IPS-15b (cell line): ENCODE measurements around the gene FYCO1.

Source experiments
- H3K27me3 ChIP-seq: one replicate; pipeline ENCODE4 v1.6.1; 2013; ENCODE audit warnings: low read length; ENCODE audit not compliant: control insufficient read depth, insufficient read depth
- H3K36me3 ChIP-seq: one replicate; pipeline ENCODE4 v1.6.1; 2013; ENCODE audit warnings: low read length; ENCODE audit not compliant: control insufficient read depth, insufficient read depth
- H3K4me1 ChIP-seq: one replicate; pipeline ENCODE4 v1.6.1; 2013; ENCODE audit warnings: mild to moderate bottlenecking, low read length; ENCODE audit not compliant: control insufficient read depth, insufficient read depth
- H3K4me3 ChIP-seq: one replicate; pipeline ENCODE4 v1.5.1; 2013; ENCODE audit warnings: low read depth, low read length
- H3K9ac ChIP-seq: one replicate; pipeline ENCODE4 v1.6.1; 2013; ENCODE audit warnings: low read depth, mild to moderate bottlenecking, low read length
- H3K9me3 ChIP-seq: one replicate; pipeline ENCODE4 v1.6.1; 2013; ENCODE audit warnings: mild to moderate bottlenecking, low read length; ENCODE audit not compliant: control insufficient read depth, insufficient read depth

FYCO1 gene

GRCh38 chr3:45966950-45967640, 28.5 kb downstream of the FYCO1 start:
- Histone ChIP-seq H3K27me3 (no peaks in the 10 kb centered on the region), H3K36me3 (peaks cover 56% of the 10 kb centered on the region), H3K9me3 (no peaks in the 10 kb centered on the region), H3K4me1 (no peaks in the 10 kb centered on the region), H3K9ac (no peak overlapping the region), H3K4me3 (no peak overlapping the region)

GRCh38 chr3:45966371-45966791, 29.2 kb downstream of the FYCO1 start:
- no peaks in the 10 kb centered on the region for H3K4me1 ChIP-seq
- H3K9ac ChIP-seq = no peak overlapping the region
- no peaks in the 10 kb centered on the region for H3K27me3 ChIP-seq
- no peak overlapping the region for H3K4me3 ChIP-seq
- H3K36me3 ChIP-seq = peaks cover 60% of the 10 kb centered on the region
- no peaks in the 10 kb centered on the region for H3K9me3 ChIP-seq

- Histone ChIP-seq H3K36me3 (peaks cover 62% of the 10 kb centered on the region), H3K4me1 (no peaks in the 10 kb centered on the region), H3K9ac (no peak overlapping the region), H3K4me3 (no peak overlapping the region), H3K27me3 (no peaks in the 10 kb centered on the region), H3K9me3 (no peaks in the 10 kb centered on the region)
Observed at GRCh38 chr3:45965653-45966052, 30.0 kb downstream of the FYCO1 start.

GRCh38 chr3:45965253-45965652, 30.4 kb downstream of the FYCO1 start:
- H3K4me1 ChIP-seq = no peaks in the 10 kb centered on the region
- H3K27me3 ChIP-seq = no peaks in the 10 kb centered on the region
- H3K4me3 ChIP-seq = no peak overlapping the region
- H3K9ac ChIP-seq = no peak overlapping the region
- H3K9me3 ChIP-seq = no peaks in the 10 kb centered on the region
- H3K36me3 ChIP-seq = peaks cover 62% of the 10 kb centered on the region

GRCh38 chr3:45964139-45964538, 31.5 kb downstream of the FYCO1 start:
- H3K4me3 ChIP-seq = no peak overlapping the region
- no peaks in the 10 kb centered on the region for H3K9me3 ChIP-seq
- no peaks in the 10 kb centered on the region for H3K27me3 ChIP-seq
- no peak overlapping the region for H3K9ac ChIP-seq
- no peaks in the 10 kb centered on the region for H3K4me1 ChIP-seq
- peaks cover 64% of the 10 kb centered on the region for H3K36me3 ChIP-seq

- Histone ChIP-seq H3K36me3 (peaks cover 74% of the 10 kb centered on the region), H3K4me1 (no peaks in the 10 kb centered on the region), H3K9ac (no peak overlapping the region), H3K9me3 (no peaks in the 10 kb centered on the region), H3K4me3 (no peak overlapping the region), H3K27me3 (no peaks in the 10 kb centered on the region)
Observed at GRCh38 chr3:45962033-45962432, 33.6 kb downstream of the FYCO1 start.

GRCh38 chr3:45960289-45960688, 35.3 kb downstream of the FYCO1 start:
- Histone ChIP-seq H3K9ac (no peak overlapping the region), H3K27me3 (no peaks in the 10 kb centered on the region), H3K9me3 (no peaks in the 10 kb centered on the region), H3K36me3 (peaks cover 60% of the 10 kb centered on the region), H3K4me3 (no peak overlapping the region), H3K4me1 (no peaks in the 10 kb centered on the region)

GRCh38 chr3:45959201-45959600, 36.4 kb downstream of the FYCO1 start:
- Histone ChIP-seq H3K9ac (no peak overlapping the region), H3K4me1 (no peaks in the 10 kb centered on the region), H3K36me3 (peaks cover 55% of the 10 kb centered on the region), H3K9me3 (no peaks in the 10 kb centered on the region), H3K4me3 (no peak overlapping the region), H3K27me3 (no peaks in the 10 kb centered on the region)

- H3K4me3 ChIP-seq = no peak overlapping the region
- H3K36me3 ChIP-seq = peaks cover 53% of the 10 kb centered on the region
- H3K27me3 ChIP-seq = no peaks in the 10 kb centered on the region
- H3K9me3 ChIP-seq = no peaks in the 10 kb centered on the region
- no peak overlapping the region for H3K9ac ChIP-seq
- H3K4me1 ChIP-seq = no peaks in the 10 kb centered on the region
Observed at GRCh38 chr3:45958321-45958791, 37.3 kb downstream of the FYCO1 start.

- Histone ChIP-seq H3K4me1 (no peaks in the 10 kb centered on the region), H3K36me3 (peaks cover 52% of the 10 kb centered on the region), H3K9ac (no peak overlapping the region), H3K27me3 (no peaks in the 10 kb centered on the region), H3K4me3 (no peak overlapping the region), H3K9me3 (no peaks in the 10 kb centered on the region)
Observed at GRCh38 chr3:45957586-45957985, 38.0 kb downstream of the FYCO1 start.

GRCh38 chr3:45955706-45956105, 39.9 kb downstream of the FYCO1 start:
- H3K36me3 ChIP-seq = peaks cover 52% of the 10 kb centered on the region
- H3K27me3 ChIP-seq = no peaks in the 10 kb centered on the region
- no peaks in the 10 kb centered on the region for H3K9me3 ChIP-seq
- no peak overlapping the region for H3K9ac ChIP-seq
- no peak overlapping the region for H3K4me3 ChIP-seq
- H3K4me1 ChIP-seq = no peaks in the 10 kb centered on the region

- Histone ChIP-seq H3K36me3 (peaks cover 56% of the 10 kb centered on the region), H3K4me3 (no peak overlapping the region), H3K4me1 (no peaks in the 10 kb centered on the region), H3K9ac (no peak overlapping the region), H3K9me3 (no peaks in the 10 kb centered on the region), H3K27me3 (no peaks in the 10 kb centered on the region)
Observed at GRCh38 chr3:45955017-45955647, 40.5 kb downstream of the FYCO1 start.
